GM18868 (cell line): Measurements from ENCODE around the gene HSPBAP1.
"Not testable (repeated sequence)": the region's sequence is repeated elsewhere in the genome, so short reads cannot be mapped to it uniquely, and the experiment has no call there.

Experiments used
- ATAC-seq: cut with Tn5 transposase; IDR thresholded peaks from one replicate; pipeline ENCODE4 v1.9.1; 2021; ENCODE audit warnings: mild to moderate bottlenecking, moderate library complexity; ENCODE audit not compliant: unreplicated experiment

The HSPBAP1 gene

DNA sequence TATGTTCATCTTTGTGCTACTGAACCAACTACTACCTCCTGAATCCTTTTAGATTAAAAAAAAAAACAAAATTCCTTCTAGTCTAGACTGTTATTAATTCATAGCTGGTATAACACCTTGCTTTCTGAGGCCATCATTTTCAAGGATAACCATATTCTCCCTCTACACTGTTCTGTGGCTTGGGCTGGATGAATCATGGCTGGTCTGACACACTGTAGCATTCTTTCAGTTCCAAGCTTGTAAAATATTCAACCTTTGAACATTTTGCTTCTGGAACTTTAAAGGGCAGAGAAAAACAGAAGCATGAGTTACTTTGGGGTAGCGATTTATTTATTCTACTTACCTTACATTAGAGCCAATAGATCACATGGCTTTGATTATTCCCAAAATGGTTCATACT, 7.6 kb downstream of the HSPBAP1 start:
- no peak for ATAC-seq

DNA sequence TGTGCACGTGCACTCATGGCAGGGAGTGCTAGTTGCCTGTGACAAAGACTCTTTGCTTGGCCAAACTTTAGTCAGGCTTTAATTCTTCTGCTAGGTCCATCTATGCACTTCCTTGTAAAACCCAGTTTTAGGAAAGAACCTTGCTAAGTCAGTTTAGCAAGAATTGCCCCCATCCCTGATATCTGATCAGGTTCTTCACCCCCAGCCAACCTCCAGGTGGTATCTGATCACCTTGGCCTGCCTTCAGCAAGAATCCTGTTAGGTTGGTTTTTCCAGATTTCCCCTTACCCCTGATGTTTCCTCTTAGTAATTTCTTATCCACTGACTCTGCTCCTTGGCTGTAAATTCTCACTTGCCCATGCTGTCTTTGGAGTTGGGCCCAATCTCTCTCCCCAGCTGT, 8.4 kb downstream of the HSPBAP1 start:
- no peak for ATAC-seq

DNA sequence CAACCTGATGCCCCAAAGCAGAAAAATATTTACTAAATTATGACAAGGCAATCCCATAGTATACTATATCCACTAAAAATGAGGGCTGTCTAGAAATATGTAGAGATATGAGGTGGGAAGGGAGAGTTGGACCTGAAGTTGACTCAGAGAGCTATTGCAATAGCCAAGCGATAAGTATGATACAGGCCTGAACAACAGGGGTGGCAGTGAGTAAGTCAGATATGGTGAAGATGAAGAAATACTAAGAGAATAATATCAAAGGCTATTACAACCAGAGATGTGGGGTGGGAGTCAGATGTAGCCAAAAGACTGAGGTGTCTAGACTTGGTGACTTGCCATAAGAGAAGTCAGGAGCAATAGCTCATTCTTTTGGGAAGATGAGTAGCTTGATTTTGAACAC, 9.2 kb downstream of the HSPBAP1 start:
- no peak for ATAC-seq

DNA sequence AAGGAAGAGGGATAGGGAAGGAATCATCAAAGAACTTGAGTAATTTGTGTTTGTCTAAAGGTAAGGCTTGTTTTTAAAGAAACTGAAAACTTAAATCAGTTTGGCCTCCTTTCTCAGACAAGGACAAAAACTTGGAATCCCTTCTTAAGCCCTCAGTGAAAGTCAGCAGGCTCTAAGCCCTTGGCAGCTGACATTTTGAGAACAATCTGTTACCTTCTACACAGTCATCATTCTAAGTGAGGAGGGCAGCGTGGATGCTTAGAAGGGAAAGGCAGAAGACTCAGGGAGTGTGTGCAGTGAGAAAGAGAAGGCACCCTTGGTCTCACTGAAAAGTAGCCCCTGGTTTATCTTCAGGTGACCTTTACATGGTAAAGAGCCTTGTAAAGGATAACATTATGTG, 10.8 kb downstream of the HSPBAP1 start:
- no peak for ATAC-seq

DNA sequence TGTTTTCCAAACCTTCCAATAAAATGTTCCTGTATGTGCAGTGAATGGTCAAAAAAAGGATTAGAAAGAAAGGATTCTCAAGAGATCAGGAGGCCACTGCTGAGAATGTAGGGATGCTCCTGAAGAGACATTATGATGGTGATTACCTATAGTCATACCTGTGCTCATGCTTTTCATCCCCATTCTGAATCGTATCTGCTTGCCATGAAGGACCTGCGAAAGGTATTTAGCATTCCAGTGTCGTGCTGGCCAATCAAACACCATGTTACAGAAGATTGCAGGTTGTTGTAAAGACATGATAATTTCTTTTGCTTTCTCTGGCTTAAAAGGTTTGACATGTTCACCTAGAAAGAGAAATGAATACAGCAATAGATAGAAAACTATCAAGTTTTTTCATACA, 16.1 kb downstream of the HSPBAP1 start:
- no peak for ATAC-seq

DNA sequence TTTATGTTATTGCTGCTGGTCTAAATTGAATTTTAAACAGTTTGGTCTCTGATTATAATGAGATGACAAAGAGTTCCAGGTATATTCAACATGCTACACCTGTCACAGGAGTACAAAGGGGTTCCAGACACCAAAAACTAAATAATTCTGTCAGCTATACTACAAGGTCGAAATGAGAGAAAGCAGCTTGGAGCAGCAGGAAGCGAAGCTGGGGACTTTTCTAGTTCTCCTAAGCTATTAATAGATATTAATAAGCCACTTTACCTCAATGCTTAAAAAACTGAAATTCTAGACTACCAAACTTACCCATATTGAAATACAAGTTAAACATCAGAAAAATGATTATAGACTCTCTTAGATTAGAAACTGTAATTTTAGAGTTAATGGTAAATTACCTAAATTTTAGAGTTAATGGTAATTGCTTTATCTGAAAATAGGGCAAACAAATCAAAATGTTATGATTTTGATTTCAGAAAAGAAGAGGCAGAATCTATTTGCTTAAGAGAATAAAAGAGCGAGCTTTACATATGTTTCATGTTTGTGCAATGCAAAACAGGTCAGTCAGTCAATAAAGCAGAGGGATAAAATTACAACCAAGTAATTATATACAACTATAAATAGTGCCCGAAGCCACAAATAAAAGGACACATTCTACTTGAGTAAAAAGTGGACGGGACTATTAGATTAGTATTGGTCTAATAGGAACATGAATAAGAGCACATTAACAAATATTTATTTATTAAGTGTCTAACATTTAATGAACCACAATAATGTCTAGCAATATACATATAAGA, 16.8 kb downstream of the HSPBAP1 start:
- no peak for ATAC-seq

DNA sequence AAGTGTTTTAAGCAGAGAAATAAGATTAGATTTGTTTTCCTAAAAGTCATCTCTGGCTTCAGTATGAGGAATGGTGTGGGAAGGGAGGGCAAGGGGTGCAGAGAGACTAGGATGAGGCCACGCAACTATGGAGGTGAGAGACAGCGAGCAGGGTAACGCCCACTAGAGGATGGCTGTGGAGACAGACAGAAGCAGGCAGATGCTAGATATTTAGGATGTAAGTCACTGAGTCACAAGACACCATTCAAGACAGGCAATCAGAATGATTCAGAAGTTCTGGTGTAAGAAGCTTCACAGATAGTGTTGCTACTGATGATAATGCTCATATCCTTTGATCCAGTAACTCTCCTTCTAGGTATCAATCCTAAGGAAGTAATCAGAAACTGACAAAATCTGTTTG, 19.1 kb downstream of the HSPBAP1 start:
- peak; percentile 25 for ATAC-seq

DNA sequence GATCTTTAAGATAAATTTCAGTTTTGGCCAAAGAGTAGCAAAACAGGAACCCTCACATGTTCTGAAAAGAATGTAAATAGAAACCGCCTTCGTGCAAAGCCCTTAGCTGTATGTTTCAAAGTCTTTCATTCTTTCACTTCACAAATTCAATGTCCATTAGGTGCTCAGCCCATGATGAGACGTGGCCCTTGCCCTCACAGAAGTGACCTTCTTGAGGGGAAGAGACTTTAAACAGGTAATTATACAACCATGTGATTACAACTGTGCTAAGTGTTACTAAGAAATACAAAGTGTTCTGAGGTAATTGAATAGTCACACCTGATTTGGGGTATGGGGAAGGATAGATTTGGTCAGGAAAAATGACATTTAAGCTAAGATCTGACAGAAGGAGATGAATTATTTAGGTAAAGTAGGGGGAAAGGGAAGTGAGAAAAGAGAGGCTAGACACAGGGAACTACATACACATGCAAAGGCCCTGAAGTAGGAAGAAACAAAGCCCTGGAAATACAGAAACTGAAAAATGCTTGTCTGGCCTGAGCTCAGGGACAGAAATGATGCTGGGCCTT, 19.6 kb downstream of the HSPBAP1 start:
- peak; percentile 58 for ATAC-seq

DNA sequence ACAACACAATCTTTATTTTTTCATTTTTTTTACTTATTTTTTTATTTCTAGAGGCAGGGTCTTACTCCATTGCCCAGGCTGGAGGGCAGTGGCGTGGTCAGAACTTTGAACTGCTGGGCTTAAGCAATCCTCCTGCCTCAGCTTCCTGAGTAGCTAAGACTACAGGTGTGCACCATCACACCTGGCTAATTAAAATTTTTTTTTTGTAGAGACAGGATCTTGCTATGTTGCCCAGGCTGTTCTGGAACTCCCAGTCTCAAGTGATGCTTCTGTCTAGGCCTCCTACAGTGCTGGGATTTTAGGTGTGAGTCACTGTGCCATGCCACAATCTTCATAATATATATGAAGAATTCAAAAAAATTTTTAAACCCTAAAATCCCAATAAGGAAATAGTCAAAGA, 20.8 kb downstream of the HSPBAP1 start:
- ATAC-seq, result no peak

DNA sequence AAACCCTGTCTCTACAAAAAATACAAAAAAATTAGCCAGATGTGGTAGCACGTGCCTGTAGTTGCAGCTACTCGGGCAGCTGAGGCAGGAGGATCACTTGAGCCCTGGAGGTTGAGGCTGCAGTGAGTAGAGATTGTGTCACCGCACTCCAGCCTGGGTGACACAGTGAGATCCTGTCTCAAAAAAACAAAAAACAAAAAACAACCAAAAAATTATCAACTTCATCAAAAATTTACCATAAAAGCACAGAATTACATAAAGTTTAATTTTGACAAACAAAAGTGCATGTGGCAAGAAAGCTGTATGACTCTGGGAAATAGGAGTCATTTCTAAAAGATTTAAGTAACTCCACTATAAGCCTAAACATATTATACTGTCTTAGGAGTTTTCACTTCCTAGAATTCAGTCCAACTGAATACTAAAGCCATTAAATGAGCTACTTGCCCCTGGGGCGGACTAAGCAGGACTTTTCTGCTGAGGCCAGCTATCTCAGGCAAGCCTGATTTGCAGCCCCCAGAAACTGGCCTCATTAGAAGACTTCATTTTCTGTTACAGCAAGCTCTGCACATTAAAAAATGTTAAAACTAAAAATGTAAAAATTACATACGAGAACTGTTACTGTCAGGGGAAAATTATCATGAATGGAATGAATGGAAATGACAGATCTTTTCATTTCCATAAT, 23.0 kb downstream of the HSPBAP1 start:
- no peak for ATAC-seq

DNA sequence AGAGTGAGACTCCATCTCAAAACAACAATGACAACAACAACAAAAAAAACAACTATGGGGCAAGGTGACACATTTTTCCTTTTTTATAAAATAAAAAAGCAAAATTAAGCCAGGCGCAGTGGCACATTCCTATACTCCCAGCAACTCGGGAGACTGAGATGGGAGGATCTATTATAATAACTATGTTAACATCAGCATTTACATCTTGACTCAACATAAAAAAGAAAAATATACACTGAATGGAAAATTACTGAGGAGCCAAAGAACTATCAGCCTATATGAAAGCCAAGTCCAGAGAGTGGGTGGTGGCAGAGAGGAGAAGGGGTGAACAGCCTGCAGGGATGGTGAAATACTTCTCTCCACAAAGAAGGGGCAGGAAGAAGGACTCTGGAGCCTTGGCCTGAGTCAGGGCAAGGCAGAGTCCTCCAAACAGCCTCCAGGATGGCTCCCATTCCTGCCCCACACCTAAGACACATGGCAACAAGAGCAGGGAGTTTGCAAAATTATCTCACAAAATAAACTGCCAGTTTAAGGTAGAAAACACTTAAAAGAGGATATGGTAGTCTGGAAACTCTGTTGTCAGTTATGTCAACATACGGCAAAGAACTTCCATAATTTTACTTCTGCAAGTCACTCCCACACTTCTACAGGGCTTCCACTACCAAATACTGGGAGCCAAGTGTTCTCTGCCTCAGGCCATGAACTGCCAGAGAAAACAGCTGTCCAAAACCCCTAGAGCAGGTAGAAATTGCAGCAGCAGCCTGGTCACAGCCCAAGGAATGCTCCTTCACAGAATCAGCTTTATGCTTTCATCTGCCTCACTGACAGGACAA, 25.9 kb downstream of the HSPBAP1 start:
- no peak for ATAC-seq

DNA sequence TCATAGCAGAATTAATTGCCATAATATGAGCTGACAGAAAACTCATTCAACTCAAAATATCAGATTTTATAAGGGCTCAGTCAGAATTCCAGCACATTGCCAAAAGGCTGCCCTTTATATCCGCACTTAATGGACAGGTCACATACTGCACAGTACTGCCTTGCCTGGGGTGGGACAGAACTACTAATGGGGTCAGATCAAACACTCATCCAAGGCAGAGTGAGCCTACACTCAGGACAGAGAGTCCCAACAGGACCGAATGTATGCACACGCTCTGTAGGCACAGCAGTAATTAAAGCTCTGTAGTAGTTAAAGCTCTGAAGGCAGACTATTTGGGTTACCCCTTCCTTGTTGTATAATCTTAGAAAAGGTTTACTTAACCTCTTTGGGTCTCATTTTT, 27.2 kb downstream of the HSPBAP1 start:
- ATAC-seq, result no peak

DNA sequence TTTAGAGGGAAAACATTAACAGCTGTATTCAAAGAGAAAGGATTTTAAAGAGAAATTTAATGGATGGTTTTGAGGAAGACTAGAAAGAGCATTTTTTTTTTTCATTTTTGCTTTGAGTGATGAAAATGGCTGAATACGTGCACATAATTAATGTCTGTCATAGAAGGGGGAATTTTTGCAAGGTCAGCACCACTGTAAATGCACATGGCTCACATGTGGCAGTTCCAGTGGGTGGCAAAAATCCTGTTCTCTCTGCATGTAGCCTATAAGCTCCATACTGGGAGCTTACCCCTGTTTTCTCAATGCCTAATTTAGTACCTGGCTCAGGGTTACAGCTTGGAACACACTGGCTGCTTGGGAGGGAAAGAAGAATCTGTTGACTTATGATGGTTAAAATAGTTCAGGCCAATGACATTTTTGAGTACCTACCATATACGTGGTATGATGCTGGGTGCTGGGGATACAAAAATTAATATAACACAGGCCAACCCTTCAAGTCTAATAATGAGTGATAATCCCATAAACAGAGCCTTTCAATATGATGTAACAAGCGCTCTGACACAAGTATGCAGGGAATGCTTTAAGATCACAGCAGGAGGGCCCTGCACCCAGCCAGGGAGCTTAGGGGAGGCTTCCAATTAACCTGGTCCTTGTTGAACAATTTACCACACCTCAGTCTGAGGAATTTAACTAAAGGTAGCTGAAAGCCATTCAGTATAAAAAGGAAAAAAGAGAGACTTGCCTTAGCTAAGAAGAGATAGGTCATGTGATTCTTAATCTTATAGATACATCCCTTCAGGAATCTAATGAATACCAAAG, 33.0 kb downstream of the HSPBAP1 start:
- no peak for ATAC-seq

DNA sequence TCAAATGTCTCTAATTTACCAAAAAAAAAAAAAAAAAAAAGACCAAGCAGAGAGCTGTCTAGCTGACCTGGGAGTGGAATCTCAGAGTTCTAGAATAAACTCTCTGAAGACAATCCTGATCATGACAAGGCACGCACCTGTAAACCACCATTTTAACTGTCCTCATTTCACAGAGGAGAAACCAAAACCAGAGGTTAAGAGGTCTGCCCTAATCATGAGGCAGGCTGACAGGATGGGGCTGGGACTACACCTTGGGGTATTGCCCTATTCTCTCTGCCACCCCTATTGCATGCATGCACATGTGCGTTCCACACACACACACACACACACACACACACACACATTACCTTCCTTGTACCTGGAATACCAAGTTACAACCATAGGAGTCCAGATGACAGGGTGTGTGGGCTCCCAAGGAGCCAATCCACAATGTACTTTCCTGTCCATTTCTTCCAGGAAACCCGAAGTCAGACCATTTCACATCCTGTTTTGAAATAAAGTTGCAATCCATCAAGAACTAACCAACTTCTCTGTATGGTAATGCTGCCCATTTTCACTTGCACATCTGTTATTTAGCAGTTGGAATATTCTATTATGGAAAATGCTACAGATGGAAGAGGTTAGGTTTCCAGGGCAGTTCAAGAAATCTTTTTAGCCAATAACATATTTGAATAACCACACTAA, 34.6 kb downstream of the HSPBAP1 start:
- ATAC-seq, result no peak

DNA sequence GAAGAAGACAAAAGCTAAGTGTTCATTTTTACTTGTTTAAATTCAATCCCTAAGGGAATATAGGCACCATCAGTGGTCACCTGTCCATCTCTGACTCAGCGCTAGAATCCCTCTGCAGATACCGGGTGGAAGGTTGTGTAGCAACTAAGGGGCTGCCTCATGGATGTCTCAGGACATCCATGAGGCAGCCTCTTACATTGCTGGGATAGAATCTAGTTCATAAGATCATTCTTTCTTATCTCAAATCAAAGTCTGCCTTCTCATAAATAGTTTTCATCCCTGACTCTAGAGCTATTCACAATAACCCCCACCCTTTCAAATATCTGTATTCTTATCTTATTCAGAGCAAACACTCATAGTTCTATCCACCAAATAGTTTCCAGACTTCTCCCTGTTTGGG, 38.1 kb downstream of the HSPBAP1 start:
- no peak for ATAC-seq

DNA sequence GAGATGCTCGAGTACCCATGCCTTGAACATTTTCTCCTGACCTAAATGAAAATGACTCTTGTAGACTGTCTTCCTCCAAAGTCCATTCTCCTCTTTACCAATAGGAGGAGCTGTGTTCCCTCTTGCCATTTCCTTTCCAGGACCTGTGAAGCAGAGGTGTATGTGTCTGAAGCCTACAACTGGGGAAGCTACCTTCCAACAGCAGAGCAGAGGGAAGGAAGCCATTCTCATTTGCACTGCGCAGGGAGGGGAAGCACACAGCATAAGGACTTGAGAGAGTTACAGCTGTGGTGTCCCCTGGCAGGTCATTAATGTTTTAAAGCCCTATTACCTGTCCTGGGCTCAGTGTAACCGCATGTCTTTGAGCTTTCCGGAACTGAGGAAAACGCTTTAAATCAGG, 38.7 kb downstream of the HSPBAP1 start:
- ATAC-seq, result peak; percentile 77

DNA sequence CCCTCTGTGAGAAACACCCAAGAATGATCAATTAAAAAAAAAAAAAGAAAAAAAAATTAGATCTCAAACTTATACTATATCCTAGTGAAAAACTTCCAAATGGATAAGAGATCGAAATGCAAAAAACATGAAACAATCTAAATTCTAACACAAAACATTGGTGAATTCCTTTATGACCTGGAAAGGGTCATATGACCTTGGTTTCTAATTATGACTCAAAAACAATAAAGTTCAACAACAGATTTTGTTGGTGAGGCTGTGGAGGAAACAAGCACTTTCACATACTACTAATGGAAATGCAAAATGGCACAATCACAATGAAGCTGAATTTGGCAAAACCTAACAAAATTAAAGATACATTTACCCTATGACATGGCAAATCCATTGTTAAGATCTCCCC, 45.3 kb downstream of the HSPBAP1 start:
- no peak for ATAC-seq

DNA sequence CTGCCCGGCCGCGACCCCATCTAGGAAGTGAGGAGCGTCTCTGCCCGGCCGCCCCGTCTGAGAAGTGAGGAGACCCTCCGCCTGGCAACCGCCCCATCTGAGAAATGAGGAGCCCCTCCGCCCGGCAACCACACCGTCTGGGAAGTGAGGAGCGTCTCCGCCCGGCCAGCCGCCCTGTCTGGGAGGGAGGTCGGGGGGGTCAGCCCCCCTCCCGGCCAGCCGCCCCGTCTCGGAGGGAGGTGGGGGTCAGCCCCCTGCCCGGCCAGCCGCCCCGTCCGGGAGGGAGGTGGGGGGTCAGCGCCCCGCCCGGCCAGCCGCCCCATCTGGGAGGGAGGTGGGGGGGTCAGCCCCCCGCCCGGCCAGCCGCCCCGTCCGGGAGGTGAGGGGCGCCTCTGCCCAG, 46.3 kb downstream of the HSPBAP1 start:
- ATAC-seq, result not testable (repeated sequence)

DNA sequence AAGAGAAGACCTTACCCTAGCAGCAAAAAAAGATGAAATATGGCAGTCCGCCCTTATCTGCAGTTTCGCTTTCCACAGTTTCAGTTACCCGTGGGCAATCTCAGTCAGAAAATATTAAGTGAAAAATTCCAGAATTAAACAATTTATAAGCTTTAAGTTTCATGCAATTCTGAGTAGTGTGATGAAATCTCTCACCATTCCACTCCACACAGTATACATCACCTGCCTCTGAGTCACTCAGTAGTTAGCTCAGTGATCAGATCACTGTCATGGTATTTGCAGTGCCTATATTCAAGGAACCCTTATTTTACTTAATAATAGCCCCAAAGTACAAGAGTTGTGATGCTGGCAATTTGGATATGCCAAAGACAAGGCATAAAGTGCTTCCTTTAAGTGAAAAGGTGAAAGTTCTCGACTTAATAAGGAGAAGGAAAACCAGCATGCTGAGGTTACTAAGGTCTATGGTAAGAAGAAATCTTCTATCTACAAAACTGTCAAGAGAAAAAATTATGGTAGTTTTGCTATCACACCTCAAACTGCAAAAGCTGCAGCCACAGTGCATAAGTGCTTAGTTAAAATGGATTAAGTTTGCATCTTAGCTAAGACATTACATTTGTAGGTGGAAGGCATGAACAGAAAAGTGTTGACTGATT, 48.1 kb downstream of the HSPBAP1 start:
- ATAC-seq, result no peak
